PC-9 (cell line): Measurements from ENCODE around the gene NHSL1. TPM values are rescaled to one million over a fixed set of nuclear protein-coding genes. Genes with fewer than 3 reads are reported as not detected.

Experiments
- BruUV-seq: library from RNA; stranded (reverse); fragments of 400-500 nt; replicated peaks from 2 replicates; lab custom pipeline; 2021; lab: Mats Ljungman, UMichigan
- CTCF ChIA-PET: fragments of 300-600 bp; sonication (Branson Sonifier 250); formaldehyde crosslinking; loops from one replicate; lab custom pipeline; 2022; ENCODE audit warnings: antibody characterized with exemption; lab: Charles Lee
- POLR2A ChIA-PET: fragments of 300-600 bp; sonication (Branson Sonifier 250); formaldehyde crosslinking; loops from one replicate; lab custom pipeline; 2022; ENCODE audit warnings: antibody characterized with exemption; ENCODE audit not compliant: unreplicated experiment; lab: Charles Lee
- DNase-seq, 2 experiments: peaks; one replicate each; pipeline versions ENCODE4 v3.0.0 to v3.0.0-alpha.2; 2015 to 2022; ENCODE audit warnings: mixed read lengths in 1 of 2
- H2AFZ ChIP-seq: fragments of 200-600 bp; sonication (generic); 2 replicates; pipeline ENCODE4 v1.8.1; 2017; ENCODE audit warnings: antibody characterized with exemption
- H3F3A ChIP-seq: fragments of 200-600 bp; sonication (generic); 2 replicates; pipeline ENCODE4 v1.8.1; 2017; ENCODE audit warnings: antibody characterized with exemption, mild to moderate bottlenecking, low read depth; ENCODE audit not compliant: insufficient read depth
- H3K27ac ChIP-seq: fragments of 200-600 bp; sonication (generic); 2 replicates; pipeline ENCODE4 v1.6.1; 2016; ENCODE audit warnings: mixed run types
- H3K27me3 ChIP-seq: fragments of 200-600 bp; sonication (generic); 2 replicates; pipeline ENCODE4 v1.6.1; 2016; ENCODE audit warnings: low read depth, mixed run types; ENCODE audit not compliant: insufficient read depth
- H3K36me3 ChIP-seq: fragments of 200-600 bp; sonication (generic); 2 replicates; pipeline ENCODE4 v1.6.1; 2016; ENCODE audit warnings: low read depth, mixed run types
- H3K4me1 ChIP-seq: fragments of 200-600 bp; sonication (generic); replicated peaks from 2 replicates; pipeline ENCODE4 v1.6.1; 2016; ENCODE audit warnings: mixed run types; ENCODE audit not compliant: insufficient read depth
- H3K4me2 ChIP-seq: fragments of 200-600 bp; sonication (generic); 2 replicates; pipeline ENCODE4 v1.6.1; 2017; ENCODE audit warnings: mixed run types
- H3K4me3 ChIP-seq: fragments of 200-600 bp; sonication (generic); 2 replicates; pipeline ENCODE4 v1.6.1; 2016; ENCODE audit warnings: mixed run types
- H3K79me2 ChIP-seq: fragments of 200-600 bp; sonication (generic); 2 replicates; pipeline ENCODE4 v1.6.1; 2017; ENCODE audit warnings: low read depth, mixed run types
- H3K9me2 ChIP-seq: fragments of 200-600 bp; sonication (generic); 2 replicates; pipeline ENCODE4 v1.8.1; 2017; ENCODE audit warnings: mild to moderate bottlenecking; ENCODE audit not compliant: insufficient read depth
- H3K9me3 ChIP-seq: fragments of 200-600 bp; sonication (generic); 2 replicates; pipeline ENCODE4 v1.8.1; 2016; ENCODE audit warnings: low read depth; ENCODE audit not compliant: insufficient read depth
- H4K20me1 ChIP-seq: fragments of 200-600 bp; sonication (generic); 2 replicates; pipeline ENCODE4 v1.8.1; 2017; ENCODE audit not compliant: insufficient read depth
- EZH2 ChIP-seq: fragments of 200-600 bp; sonication (generic); IDR thresholded peaks from 2 replicates; pipeline ENCODE4 v1.8.0; 2017; ENCODE audit warnings: antibody characterized with exemption, low read depth
- intact Hi-C: fragments of 100-400 bp; cut with micrococcal nuclease; formaldehyde crosslinking; loops from one replicate; pipeline ENCODE4 v1.10.0; 2022; ENCODE audit not compliant: unreplicated experiment
- total RNA-seq: library from RNA; stranded (reverse); gene quantifications from 2 replicates; pipeline ENCODE4 v1.2.3, GENCODE V29; 2021
- TF ChIP-seq, protein P1 (sequence below): fragments of 200-600 bp; sonication (generic); conservative IDR thresholded peaks from 2 replicates; pipeline ENCODE4 v1.6.1; 2017; ENCODE audit warnings: mixed run types, antibody characterized with exemption, mild to moderate bottlenecking, moderate library complexity

Gene NHSL1
- total RNA-seq, 1 experiment from 2014 or later = 17.5 TPM

DNA sequence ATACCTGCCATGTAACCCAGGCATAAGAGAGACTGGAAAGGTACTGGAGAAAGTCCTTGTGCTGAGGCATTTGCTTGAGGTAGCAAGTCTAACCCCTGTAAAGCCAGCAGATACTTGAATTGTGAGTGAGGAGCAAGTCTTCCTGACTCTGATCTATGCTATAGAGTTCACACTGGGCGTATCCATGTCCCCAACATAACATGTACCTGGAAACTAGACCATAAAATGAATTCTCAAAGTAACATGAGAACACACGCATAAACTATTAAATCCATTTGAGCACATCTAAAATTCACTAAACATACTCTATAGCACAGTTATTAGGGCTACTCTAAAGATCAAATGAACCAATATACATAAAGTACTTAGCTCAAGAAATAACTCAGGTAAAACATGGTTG, 2.0 kb downstream of the NHSL1 start:
- Histone ChIP-seq H3K9me2 (no peaks in the 10 kb centered on the region), H3K4me1 (no peaks in the 10 kb centered on the region), H3K4me2 (no peak overlapping the region), H3K27ac (no peak overlapping the region), H4K20me1 (no peaks in the 10 kb centered on the region), H3K4me3 (no peak overlapping the region), H3K36me3 (0 out of 2 replicates have a peak, but pooled peaks cover 5% of the 10 kb centered on the region), H3K27me3 (no peaks in the 10 kb centered on the region), H3F3A (no peaks in the 10 kb centered on the region), H3K79me2 (peaks cover 11% of the 10 kb centered on the region; the same call in 1 of the 2 replicates), H2AFZ (no peak overlapping the region), H3K9me3 (no peaks in the 10 kb centered on the region)
- intact Hi-C loops = no loop called here
- TF ChIP-seq EZH2 = no peak
- TF ChIP-seq, protein P1, sequence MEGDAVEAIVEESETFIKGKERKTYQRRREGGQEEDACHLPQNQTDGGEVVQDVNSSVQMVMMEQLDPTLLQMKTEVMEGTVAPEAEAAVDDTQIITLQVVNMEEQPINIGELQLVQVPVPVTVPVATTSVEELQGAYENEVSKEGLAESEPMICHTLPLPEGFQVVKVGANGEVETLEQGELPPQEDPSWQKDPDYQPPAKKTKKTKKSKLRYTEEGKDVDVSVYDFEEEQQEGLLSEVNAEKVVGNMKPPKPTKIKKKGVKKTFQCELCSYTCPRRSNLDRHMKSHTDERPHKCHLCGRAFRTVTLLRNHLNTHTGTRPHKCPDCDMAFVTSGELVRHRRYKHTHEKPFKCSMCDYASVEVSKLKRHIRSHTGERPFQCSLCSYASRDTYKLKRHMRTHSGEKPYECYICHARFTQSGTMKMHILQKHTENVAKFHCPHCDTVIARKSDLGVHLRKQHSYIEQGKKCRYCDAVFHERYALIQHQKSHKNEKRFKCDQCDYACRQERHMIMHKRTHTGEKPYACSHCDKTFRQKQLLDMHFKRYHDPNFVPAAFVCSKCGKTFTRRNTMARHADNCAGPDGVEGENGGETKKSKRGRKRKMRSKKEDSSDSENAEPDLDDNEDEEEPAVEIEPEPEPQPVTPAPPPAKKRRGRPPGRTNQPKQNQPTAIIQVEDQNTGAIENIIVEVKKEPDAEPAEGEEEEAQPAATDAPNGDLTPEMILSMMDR = no peak
- ChIA-PET CTCF (no interaction called here), POLR2A (no interaction called here)
- BruUV-seq = no TSS peak
- no peak for DNase-seq

DNA sequence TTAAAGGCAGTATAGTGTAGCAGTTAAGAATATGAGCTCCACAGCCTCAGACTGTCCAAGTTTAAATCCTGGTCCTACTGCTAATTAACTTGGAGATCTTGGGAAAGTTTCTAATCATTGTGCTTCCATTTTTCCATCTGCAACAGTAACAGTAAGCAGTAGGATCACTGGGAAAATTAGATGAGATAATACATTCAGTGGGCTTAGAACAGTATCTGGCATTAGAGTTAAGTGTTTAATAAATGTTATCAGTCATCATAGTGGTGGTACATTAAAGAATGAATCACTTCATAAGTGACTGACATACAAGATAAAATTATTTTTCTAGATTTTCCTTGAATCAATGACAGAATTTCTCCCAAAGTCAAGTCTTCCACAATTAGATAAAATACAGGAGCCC, 5.0 kb downstream of the NHSL1 start:
- ChIA-PET CTCF (no interaction called here), POLR2A (interaction anchor here (0.8 kb wide), 1 partner anchor 30 kb away, joined by 10 read pairs; no protein-coding TSS in a partner anchor)
- Histone ChIP-seq H3K4me3 (no peak overlapping the region), H3K36me3 (0 out of 2 replicates have a peak, but pooled peaks cover 5% of the 10 kb centered on the region), H3K27me3 (no peaks in the 10 kb centered on the region), H4K20me1 (0 out of 2 replicates have a peak, but pooled peaks cover 4% of the 10 kb centered on the region), H3K9me3 (no peaks in the 10 kb centered on the region), H3F3A (no peaks in the 10 kb centered on the region), H3K4me1 (no peaks in the 10 kb centered on the region), H3K27ac (no peak overlapping the region), H2AFZ (no peak overlapping the region), H3K4me2 (no peak overlapping the region), H3K79me2 (peaks cover 11% of the 10 kb centered on the region; the same call in 1 of the 2 replicates), H3K9me2 (no peaks in the 10 kb centered on the region)
- no peak for DNase-seq
- BruUV-seq = no TSS peak
- TF ChIP-seq, protein P1 = no peak
- TF ChIP-seq EZH2 = no peak
- intact Hi-C loops = loop anchor here (5.0 kb wide), 1 partner anchor 37 kb away; no protein-coding TSS in a partner anchor

DNA sequence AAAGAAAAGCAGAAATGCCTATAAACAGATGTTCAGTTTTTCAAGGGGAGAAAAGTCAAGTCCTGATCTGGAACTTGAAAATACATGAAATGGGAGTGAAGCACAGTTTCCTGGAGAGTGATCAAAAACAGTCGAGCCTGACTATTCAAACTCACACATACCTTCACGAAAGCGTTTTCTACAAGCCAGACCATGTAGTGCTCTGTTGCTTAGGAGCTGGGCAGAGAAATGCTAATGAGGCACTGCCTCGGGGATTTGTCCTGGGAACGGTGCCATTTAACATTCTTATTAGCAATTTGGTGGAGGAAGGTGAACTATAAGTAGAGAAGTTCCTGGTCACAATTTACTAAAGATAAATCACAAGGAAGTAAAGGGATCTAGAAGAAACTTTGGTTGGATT, 5.9 kb downstream of the NHSL1 start:
- BruUV-seq = no TSS peak
- no peak overlapping the region for H3K27ac ChIP-seq
- H3K4me1 ChIP-seq = no peaks in the 10 kb centered on the region
- H3K79me2 ChIP-seq = peaks cover 11% of the 10 kb centered on the region; the same call in 1 of the 2 replicates
- no peak overlapping the region for H3K4me3 ChIP-seq
- ChIA-PET POLR2A (interaction anchor here (0.5 kb wide), 1 partner anchor 209 kb away, joined by 5 read pairs; no protein-coding TSS in a partner anchor), CTCF (no interaction called here)
- DNase-seq = peak in 1 of 2 experiments; percentile 31
- H3K9me2 ChIP-seq = no peaks in the 10 kb centered on the region
- H3K9me3 ChIP-seq = no peaks in the 10 kb centered on the region
- H3K27me3 ChIP-seq = no peaks in the 10 kb centered on the region
- H3F3A ChIP-seq = no peaks in the 10 kb centered on the region
- no peak overlapping the region for H3K4me2 ChIP-seq
- 0 out of 2 replicates have a peak, but pooled peaks cover 4% of the 10 kb centered on the region for H4K20me1 ChIP-seq
- peaks cover 5% of the 10 kb centered on the region; the same call in 1 of the 2 replicates for H3K36me3 ChIP-seq
- TF ChIP-seq, protein P1 = no peak
- no peak for TF ChIP-seq EZH2
- H2AFZ ChIP-seq = no peak overlapping the region
- intact Hi-C loops = loop anchor here (5.0 kb wide), 1 partner anchor 36 kb away; no protein-coding TSS in a partner anchor
